ENCODE data around the gene FRMPD4.

FRMPD4 gene

GRCh38 chrX:12700745-12701144 lies 562.5 kb downstream of the FRMPD4 start:
- DNase-seq (ENCODE audit: low read depth in 1 of 2, low spot score in 1 of 2) = no peak
- TF ChIP-seq JUND (IDR thresholded peaks at IDR 0.05; ENCODE audit: low read depth) = no peak
- in situ Hi-C loops (cut with HindIII; ENCODE audit: low pct_unique_long_range_greater_than_20kb, low sequenced_read_pairs) = no loop called here

GRCh38 chrX:12701628-12702027 lies 563.4 kb downstream of the FRMPD4 start:
- TF ChIP-seq JUND (IDR thresholded peaks at IDR 0.05; ENCODE audit: low read depth) = no peak
- DNase-seq (ENCODE audit: low read depth in 1 of 2, low spot score in 1 of 2) = peak; percentile 13 to 87
- in situ Hi-C loops (cut with HindIII; ENCODE audit: low pct_unique_long_range_greater_than_20kb, low sequenced_read_pairs) = no loop called here

- DNase-seq (ENCODE audit: low read depth in 1 of 2, low spot score in 1 of 2) = peak in 1 of 2 experiments; percentile 61
- TF ChIP-seq JUND (IDR thresholded peaks at IDR 0.05; ENCODE audit: low read depth) = no peak
- in situ Hi-C loops (cut with HindIII; ENCODE audit: low pct_unique_long_range_greater_than_20kb, low sequenced_read_pairs) = no loop called here
These were observed 564.3 kb downstream of the FRMPD4 start for GRCh38 chrX:12702509-12703091.

GRCh38 chrX:12704706-12705105 lies 566.4 kb downstream of the FRMPD4 start:
- DNase-seq (ENCODE audit: low read depth in 1 of 2, low spot score in 1 of 2) = no peak
- in situ Hi-C loops (cut with HindIII; ENCODE audit: low pct_unique_long_range_greater_than_20kb, low sequenced_read_pairs) = no loop called here
- TF ChIP-seq JUND (IDR thresholded peaks at IDR 0.05; ENCODE audit: low read depth) = no peak

- in situ Hi-C loops (cut with HindIII; ENCODE audit: low pct_unique_long_range_greater_than_20kb, low sequenced_read_pairs) = no loop called here
- DNase-seq (ENCODE audit: low read depth in 1 of 2, low spot score in 1 of 2) = no peak
- TF ChIP-seq JUND (IDR thresholded peaks at IDR 0.05; ENCODE audit: low read depth) = no peak
These were observed 570.8 kb downstream of the FRMPD4 start for GRCh38 chrX:12709047-12709446.

GRCh38 chrX:12711435-12712040 lies 573.3 kb downstream of the FRMPD4 start:
- TF ChIP-seq JUND (IDR thresholded peaks at IDR 0.05; ENCODE audit: low read depth) = no peak
- in situ Hi-C loops (cut with HindIII; ENCODE audit: low pct_unique_long_range_greater_than_20kb, low sequenced_read_pairs) = no loop called here
- no peak for DNase-seq (ENCODE audit: low read depth in 1 of 2, low spot score in 1 of 2)

GRCh38 chrX:12716574-12716973 lies 578.3 kb downstream of the FRMPD4 start:
- in situ Hi-C loops (cut with HindIII; ENCODE audit: low pct_unique_long_range_greater_than_20kb, low sequenced_read_pairs) = no loop called here
- no peak for DNase-seq (ENCODE audit: low read depth in 1 of 2, low spot score in 1 of 2)
- no peak for TF ChIP-seq JUND (IDR thresholded peaks at IDR 0.05; ENCODE audit: low read depth)

GRCh38 chrX:12719837-12720236 lies 581.6 kb downstream of the FRMPD4 start:
- TF ChIP-seq JUND (IDR thresholded peaks at IDR 0.05; ENCODE audit: low read depth) = no peak
- no peak for DNase-seq (ENCODE audit: low read depth in 1 of 2, low spot score in 1 of 2)
- in situ Hi-C loops (cut with HindIII; ENCODE audit: low pct_unique_long_range_greater_than_20kb, low sequenced_read_pairs) = no loop called here

- peak in 1 of 2 experiments; percentile 67 for DNase-seq (ENCODE audit: low read depth in 1 of 2, low spot score in 1 of 2)
- in situ Hi-C loops (cut with HindIII; ENCODE audit: low pct_unique_long_range_greater_than_20kb, low sequenced_read_pairs) = no loop called here
- TF ChIP-seq JUND (IDR thresholded peaks at IDR 0.05; ENCODE audit: low read depth) = no peak
These were observed 582.8 kb downstream of the FRMPD4 start for GRCh38 chrX:12721042-12721441.

- in situ Hi-C loops (cut with HindIII; ENCODE audit: low pct_unique_long_range_greater_than_20kb, low sequenced_read_pairs) = no loop called here
- TF ChIP-seq JUND (IDR thresholded peaks at IDR 0.05; ENCODE audit: low read depth) = no peak
- no peak for DNase-seq (ENCODE audit: low read depth in 1 of 2, low spot score in 1 of 2)
These were observed 584.0 kb downstream of the FRMPD4 start for GRCh38 chrX:12722314-12722713.

- in situ Hi-C loops (cut with HindIII; ENCODE audit: low pct_unique_long_range_greater_than_20kb, low sequenced_read_pairs) = no loop called here
- peak; percentile 62; the same call in 1 of the 2 replicates for TF ChIP-seq JUND (IDR thresholded peaks at IDR 0.05; ENCODE audit: low read depth)
- peak; percentile 6 to 94 for DNase-seq (ENCODE audit: low read depth in 1 of 2, low spot score in 1 of 2)
These were observed 603.1 kb downstream of the FRMPD4 start for GRCh38 chrX:12741416-12741815.

GRCh38 chrX:12747433-12747832 lies 609.2 kb downstream of the FRMPD4 start:
- DNase-seq (ENCODE audit: low read depth in 1 of 2, low spot score in 1 of 2) = no peak
- TF ChIP-seq JUND (IDR thresholded peaks at IDR 0.05; ENCODE audit: low read depth) = no peak
- in situ Hi-C loops (cut with HindIII; ENCODE audit: low pct_unique_long_range_greater_than_20kb, low sequenced_read_pairs) = no loop called here

GRCh38 chrX:12751887-12752286 lies 613.6 kb downstream of the FRMPD4 start:
- no peak for TF ChIP-seq JUND (IDR thresholded peaks at IDR 0.05; ENCODE audit: low read depth)
- in situ Hi-C loops (cut with HindIII; ENCODE audit: low pct_unique_long_range_greater_than_20kb, low sequenced_read_pairs) = no loop called here

GRCh38 chrX:12753366-12753765 lies 615.1 kb downstream of the FRMPD4 start:
- no peak for DNase-seq (ENCODE audit: low read depth in 1 of 2, low spot score in 1 of 2)
- TF ChIP-seq JUND (IDR thresholded peaks at IDR 0.05; ENCODE audit: low read depth) = no peak
- in situ Hi-C loops (cut with HindIII; ENCODE audit: low pct_unique_long_range_greater_than_20kb, low sequenced_read_pairs) = no loop called here

More at GRCh38 chrX:12751887-12752286, 613.6 kb downstream of the FRMPD4 start:
- DNase-seq (ENCODE audit: low read depth in 1 of 2, low spot score in 1 of 2) = no peak
